Stimulated activated CD4-positive, alpha-beta T cell treated with anti-CD3 and anti-CD28 coated beads, Interleukin-15, amount 100 ng/mL, for 1 hour (primary cell): ENCODE data around the gene NAB1.

Experiments
- DNase-seq, 2 donors: peaks; one replicate each; pipeline ENCODE4 v3.0.0-alpha.2; 2020; ENCODE audit warnings: low read depth in 1 of 2, low spot score in 1 of 2

NAB1 gene

DNA sequence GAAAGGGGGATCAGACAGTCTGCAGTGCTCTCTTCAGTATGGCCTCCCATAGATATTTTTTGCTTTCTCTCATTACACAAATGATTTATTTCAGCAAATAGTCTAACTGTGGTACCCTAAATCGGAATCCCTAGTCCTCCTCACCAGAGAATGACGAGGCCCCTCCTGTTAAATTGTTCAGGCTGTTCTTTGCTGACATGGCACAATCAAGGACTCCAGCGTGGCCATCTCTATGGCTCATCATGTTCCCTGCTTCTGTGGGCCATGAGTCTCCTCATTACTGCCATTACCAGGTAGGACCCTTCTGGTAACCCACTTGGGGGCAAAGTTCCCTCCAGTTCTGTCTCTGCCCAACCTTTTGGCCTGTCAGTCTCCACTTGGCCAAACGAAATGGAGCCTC, 62.2 kb downstream of the NAB1 start:
- DNase-seq = no peak

DNA sequence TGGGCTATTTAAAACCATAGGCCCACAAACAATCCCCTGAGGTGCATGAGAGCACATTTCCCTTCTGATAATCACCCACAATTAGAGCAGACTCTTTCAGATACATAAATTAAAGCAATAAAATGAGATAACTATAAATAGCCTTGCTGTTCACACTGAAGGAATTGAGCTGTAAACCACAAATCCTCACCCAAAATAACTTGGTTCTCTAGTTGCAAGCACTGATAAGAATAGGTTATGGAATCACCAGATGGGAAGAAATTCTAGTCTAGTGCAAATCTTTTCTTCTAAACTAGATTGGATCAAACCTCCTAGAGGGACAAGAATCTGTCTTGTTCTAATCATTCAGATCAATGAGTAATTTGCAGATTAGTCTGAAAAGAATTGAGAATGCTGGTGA, 64.6 kb downstream of the NAB1 start:
- DNase-seq = no peak

DNA sequence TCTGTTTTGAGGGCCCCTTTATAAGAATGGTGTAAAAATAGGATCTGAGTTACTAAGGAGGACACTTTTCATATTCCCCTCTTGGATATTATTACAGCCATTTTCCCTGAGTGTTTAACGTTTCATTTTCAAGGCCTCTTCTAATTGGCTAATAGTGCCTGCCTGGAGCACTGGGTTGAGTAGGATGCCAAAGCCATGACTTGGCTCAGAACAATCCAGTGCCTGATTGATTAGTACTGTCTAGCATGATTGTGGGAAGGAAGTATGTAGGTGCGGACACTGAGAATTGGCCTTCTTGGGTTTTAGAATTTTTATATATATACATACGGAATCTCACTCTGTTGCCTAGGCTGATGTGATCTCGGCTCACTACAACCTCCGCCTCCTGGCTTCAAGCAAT, 66.1 kb downstream of the NAB1 start:
- no peak for DNase-seq

DNA sequence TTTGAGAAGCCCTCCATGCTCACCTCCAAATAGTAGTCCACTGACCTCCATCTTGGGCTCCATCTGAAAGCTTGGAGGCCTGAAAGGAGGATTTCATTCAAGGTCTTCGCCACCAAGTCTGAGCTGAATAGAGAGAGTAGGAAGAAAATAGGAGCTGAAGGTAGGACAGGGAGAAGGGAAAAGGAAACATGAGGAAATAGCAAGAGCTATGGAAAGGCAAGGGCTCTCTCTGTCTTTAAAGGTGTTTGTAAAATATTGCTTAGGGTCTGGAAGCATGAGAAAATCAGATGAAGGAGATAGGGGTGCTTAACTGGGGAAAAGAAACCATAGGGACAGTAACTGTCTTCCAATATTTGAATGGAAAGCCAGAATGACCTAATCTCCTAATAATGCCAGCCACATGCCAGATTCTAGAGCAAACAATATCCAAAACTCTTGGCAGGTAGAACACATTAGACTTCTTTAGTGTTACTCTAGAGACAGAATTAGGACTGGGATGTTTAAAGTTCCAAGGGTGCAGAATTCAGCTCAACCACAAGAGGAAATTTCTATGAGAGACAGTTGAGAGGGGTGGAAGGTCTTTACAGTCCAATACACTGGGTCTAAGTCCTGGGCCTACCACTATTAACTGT, 67.4 kb downstream of the NAB1 start:
- no peak for DNase-seq

DNA sequence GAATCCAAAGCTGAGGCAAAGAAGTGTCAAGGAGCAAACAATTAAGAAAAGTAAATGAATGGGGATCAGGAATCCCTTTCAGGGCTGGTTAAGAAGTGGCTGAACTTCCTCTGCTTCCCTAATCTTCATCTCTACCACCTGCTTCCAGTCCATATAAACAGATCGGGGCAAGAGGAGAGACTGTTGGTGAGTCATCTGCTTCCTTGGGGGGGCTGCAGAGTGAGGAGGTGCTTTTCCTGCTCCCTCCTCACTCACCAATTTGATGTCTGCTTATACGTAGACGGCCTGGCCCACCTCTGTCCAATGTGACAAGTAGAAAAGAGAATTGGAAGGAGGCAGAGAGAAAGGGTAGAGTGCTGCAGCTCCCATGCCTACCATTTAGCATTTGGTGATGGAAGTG, 68.4 kb downstream of the NAB1 start:
- DNase-seq = no peak

DNA sequence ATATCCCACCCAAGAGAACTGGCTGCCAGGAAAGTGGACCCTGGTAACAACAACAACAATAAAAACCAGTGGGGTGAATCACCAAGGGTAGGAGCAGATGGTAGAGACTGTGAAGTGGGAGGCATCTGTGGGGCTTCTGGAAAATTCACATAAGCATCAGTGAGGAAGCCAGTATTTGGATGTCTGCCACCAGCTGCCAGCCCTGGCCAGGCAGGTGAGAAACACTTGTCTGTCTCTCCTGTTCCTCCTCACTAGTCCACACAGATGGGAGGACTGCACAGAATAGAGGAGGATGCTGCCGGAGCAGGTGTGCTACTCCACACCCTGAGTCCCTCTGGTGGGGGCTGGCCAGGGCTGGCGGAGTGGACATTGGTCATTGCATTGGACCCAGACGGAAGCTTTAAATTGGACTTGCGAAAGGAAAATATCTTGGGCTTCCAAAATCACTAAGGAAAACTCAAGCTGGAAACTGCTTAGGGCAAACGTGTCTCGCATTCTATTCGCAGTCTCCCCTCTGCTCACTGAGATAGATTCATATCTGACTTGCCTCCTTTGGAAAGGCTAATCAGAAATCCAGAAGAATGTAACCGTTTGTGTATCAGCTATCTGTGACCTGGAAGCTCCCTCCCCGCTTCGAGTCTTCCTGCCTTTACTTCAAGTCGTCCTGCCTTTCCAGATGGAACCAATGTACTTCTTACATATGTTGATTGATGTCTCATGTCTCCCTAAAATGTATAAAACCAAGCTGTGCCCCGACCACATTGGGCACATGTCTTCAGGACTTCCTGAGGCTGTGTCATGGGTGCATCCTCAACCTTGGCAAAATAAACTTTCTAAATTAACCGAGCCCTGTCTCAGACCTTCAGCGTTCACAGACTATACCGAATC, 69.1 kb downstream of the NAB1 start:
- no peak for DNase-seq

DNA sequence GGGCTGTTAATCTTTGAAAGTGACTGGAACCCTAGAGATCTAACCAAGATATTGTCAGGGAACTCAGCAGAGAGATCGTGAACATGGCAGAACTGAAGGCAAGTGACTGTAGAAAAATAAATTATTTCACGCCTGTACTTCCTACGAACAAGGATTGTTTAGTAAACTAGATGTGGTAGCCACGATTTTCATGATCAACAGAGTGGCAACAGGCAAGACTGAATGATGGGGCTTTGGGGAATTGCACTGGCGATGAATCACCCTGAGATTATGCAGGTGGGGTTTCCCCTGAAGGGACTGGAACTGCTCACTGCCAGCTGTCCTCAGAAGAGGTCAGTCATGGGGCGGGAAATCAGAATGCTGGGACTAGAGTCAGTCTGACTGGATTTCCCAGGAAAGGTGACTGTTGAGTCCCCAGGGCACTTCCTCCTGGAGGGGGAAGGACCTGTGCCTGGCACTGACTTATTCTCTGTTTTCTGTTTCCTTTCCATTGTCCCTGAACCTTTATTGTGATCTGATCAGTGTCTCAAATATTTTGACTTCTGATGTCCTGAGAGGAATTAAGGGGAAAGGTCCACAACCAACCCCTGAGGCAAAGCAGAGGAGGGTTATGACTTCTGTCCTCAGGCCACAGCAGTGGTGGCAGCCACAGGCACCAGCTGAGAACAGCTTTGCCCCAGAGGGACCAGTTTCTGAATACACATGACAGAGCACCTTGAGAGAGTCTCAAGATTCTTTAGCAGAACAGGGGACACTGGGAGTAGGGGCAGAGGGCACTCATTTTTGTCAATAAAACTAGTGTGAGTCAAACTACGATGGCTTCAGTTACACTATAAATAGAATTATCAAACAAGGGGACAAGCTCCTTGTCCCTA, 70.0 kb downstream of the NAB1 start:
- DNase-seq = peak in 1 of 2 donors; percentile 18

DNA sequence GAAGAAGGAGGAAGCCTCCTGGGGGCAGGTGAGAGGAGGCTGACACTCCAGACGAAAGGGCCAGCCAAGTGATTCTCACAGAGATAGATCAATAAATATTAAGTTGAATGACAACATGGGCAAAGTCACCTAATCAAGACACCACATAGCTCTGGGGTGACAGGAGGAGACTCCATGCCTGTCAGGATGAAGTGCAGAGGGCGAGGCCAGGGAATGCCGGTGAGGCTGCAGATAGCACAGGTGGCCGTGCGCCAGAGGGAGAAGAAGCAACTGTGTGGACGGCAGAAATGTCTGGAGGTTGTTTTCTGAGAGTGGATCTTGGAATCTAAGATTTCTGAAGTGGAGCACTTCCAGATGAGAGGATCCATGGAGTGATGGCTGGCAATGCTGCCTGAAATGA, 71.4 kb downstream of the NAB1 start:
- DNase-seq = no peak

DNA sequence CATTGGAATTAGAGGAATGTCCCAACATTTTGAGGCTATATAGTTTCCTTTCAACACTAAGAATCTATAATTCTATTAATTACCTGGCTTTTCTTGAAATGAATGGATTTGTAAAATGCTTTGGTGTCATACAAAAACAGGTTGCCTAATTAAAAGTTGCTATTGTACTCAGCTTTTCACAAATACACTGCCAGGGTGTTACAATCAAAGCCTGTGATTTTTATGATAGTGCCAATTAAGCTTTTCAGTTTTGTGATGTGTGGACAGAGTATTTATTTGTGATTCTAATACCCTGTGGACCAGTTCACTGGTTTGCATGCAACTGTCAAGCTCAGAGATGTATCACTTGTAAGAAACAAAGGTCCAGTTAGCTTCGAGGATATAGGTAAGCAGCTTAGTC, 71.8 kb downstream of the NAB1 start:
- DNase-seq = no peak

DNA sequence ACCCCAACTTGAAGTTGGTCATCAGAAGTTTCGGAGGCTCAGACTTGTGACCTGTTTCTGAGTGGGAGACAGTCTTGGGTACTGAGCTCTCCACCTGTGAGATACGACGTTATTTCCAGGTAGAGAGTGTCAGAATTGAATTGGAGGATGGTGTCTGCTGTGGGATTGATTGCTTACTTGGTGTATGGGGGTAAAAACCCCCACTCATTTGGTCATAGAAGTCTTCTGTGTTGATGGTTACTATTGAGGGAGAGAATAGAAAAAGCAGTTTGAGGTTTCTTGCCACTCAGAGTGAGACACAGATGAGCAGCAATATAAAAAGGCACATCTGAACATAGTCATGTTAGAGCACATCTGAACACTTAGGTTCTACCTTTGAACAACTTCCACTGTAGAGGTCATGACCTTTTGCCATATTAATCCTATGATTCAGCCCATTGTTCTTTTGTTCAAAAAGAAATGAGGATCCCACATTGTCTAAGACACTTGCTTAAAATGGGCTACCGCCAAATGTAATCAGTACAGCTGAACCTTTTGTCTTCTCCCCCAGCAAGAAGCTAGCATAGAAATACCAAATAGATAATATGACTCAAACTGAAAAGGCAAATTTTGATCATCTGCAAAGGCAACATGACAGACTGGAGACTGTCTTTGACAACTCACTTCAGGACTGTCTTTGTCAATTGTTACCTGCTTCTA, 73.3 kb downstream of the NAB1 start:
- no peak for DNase-seq

DNA sequence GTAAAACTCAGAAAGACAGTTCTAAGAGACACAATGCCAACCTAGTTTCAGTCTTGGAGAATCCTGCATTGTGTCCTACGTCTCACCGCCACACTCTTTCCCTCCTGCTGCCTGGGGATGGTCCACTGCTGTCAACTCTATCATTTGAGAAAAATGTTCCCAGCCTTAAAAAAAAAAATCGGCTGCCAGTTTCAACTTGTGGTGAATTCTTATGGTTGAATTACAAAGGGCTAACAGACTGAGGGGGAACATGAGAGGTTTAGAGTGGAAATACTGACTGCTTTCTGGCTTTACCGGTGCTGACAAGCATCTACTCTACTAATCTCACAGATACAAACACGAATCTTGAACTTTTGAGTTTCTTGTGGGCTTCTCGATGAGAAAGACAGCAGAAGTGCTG, 74.0 kb downstream of the NAB1 start:
- no peak for DNase-seq

DNA sequence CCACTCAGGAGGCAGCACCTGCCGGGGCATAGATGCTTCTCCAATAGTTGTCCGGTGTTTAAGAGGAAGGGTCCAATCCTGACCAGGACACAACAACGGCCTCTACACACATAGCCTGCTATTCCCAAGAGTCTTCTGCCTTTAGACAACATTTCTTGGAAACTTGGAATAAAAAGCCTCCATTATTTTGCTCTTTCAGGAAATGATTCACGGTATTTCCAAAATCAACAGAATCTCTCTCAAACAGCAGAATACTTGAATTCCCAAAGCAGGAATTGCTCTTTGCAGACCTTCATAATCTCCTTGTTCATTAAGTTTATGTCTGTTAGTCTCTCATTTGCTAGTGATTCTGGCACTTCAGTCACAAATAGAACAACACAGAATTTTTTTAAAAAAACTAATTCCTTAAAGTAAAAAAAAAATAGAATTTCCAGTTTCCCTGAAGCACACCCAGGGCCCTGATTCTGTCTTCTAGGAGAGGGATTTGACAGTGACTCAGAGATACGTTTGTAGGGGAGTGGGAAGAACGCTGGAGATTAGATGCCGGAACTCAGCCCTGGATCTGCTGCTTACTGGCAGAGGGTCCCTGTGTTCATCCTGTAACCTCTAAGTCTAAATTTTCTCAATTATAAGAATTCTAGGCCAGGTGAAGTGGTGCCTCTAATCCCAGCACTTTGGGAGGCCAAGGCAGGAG, 74.7 kb downstream of the NAB1 start:
- no peak for DNase-seq

DNA sequence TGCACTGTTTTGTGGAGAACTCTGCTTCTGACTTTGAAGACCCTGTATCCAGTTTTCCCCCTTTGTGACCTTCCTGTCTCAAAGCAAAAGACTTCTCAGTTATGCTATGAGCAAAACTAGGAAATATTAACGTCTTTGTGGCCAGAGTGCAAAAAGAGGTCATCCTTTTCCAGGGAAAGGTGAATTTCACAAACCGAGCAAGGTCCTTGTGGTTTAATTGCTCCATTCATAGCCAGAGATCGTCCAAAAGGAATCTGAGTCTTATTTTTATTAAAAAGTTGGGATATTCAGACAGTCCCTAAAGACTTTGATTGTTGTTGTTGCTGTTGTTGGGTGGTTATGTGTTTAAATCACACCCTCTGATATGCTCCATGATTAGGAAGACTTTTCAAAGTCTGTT, 77.4 kb downstream of the NAB1 start:
- no peak for DNase-seq

DNA sequence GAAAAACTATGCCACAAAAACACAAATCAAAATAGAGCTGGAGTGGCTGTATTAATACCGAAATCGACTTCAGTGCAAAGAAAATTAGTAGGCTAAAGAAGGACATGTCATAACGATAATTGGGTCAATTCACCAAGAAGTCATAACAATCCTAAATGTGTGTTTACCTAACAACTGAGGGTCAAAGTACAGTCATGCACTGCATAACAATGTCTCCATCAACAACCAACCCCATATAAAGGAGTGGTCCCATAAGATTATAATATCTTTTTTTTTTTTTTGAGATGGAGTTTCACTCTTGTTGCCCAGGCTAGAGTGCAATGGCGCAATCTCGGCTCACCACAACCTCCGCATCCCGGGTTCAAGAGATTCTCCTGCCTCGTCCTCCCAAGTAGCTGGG, 87.5 kb downstream of the NAB1 start:
- DNase-seq = no peak

DNA sequence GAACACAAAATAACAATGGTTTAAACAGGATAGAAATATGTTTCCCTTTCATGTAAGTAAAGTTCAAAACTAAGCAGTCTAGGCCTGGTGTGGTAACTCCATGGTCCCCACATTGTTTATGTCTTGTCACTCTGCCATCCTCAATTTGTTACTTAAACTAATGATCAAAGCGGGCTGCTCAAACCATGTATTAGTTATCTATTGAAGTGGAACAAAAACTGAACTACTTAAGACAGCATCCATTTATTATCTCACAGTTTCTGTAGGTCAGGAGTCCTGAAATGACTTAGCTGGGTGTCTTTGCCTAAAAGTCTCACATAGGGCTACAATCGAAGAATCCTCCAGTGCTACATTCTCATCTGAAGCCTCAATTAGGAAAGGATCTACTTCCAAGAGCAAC, 91.6 kb downstream of the NAB1 start:
- DNase-seq = no peak
